ENCODE data around the gene PAPPA2.

PAPPA2 gene

DNA sequence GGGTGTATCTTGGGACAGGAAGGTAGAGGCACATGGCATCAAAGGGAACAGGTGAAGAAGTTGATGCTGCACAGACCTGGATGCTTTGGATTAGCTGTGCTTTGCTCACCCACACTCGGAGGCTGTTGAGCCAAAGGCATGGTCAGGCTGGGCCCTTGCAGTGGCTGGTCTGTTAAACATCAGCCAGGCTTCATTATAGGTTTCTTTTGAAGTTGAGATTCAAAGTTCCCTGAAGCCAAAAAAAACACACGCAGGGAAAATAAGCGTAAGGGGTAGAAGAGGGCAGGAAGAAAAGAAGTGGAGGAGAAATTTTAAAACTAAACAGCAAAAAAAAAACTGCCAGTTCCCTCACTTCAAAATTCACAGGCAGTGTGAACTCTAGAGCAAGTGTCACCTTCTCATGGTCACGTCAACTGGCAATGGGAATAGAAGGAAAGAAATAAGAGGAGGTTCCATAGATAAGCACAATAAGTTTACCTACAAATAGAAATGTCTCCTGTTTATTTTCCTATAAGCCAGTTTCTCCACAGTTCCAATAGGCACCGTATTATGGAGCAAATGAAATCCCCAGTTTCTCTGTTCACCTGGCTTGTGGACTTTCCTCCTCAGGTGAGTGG, 139.5 kb downstream of the PAPPA2 start:
- no peak for TF ChIP-seq ZNF202 (tag by site-specific recombination; IDR thresholded peaks at IDR 0.05; ENCODE audit: borderline replicate concordance)
- TF ChIP-seq ZNF768 (tag by site-specific recombination; IDR thresholded peaks at IDR 0.05): no peak
- TF ChIP-seq BCL11B (tag by site-specific recombination; IDR thresholded peaks at IDR 0.05; ENCODE audit: low read depth): no peak
- Histone ChIP-seq H3K36me3 (ENCODE audit: control insufficient read depth in 2 of 2, insufficient read depth in 1 of 2, low read length in 2 of 2) (no peaks in the 10 kb centered on the region), H3K9me3 (ENCODE audit: control insufficient read depth, insufficient read depth, low read depth, low read length) (no peaks in the 10 kb centered on the region), H3K27ac (ENCODE audit: extremely low read depth, low read depth, low read length) (no peak overlapping the region), H3K4me3 (ENCODE audit: low read depth, low read length) (no peak overlapping the region), H3K4me1 (ENCODE audit: control insufficient read depth, insufficient read depth, low read length) (no peaks in the 10 kb centered on the region)
- ChIA-PET POLR2A (no interaction called here), CTCF (no interaction called here)

DNA sequence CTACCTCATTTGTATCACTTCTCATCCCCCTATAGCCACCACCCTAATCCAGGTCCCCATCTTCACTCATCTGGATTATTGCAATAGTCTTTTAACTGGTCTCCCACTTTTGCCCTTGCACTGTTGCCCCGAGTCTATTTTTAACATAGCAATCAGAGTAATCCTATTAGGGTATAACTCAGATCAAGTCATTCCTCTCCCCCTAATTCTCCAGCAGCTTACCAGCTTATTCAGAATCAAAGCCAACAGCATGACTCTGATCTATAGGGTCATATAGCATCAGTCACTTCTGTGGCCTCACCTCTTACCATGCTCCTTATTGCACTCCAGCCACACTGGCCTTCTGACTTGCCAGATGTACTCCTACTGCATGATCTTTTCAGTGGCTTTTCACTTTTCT, 140.7 kb downstream of the PAPPA2 start:
- no peaks in the 10 kb centered on the region for H3K9me3 ChIP-seq (ENCODE audit: control insufficient read depth, insufficient read depth, low read depth, low read length)
- TF ChIP-seq ZNF292 (tag by site-specific recombination; IDR thresholded peaks at IDR 0.05; ENCODE audit: borderline replicate concordance, low read depth) (no peak), ZNF335 (tag by site-specific recombination; conservative IDR thresholded peaks at IDR 0.05) (no peak), SP7 (tag by site-specific recombination; IDR thresholded peaks at IDR 0.05) (no peak), ZIC2 (tag by site-specific recombination; IDR thresholded peaks at IDR 0.05) (no peak), ZNF223 (tag by site-specific recombination; IDR thresholded peaks at IDR 0.05) (no peak), ZNF266 (tag by site-specific recombination; IDR thresholded peaks at IDR 0.05; ENCODE audit: low read depth) (no peak), ZBTB7A (tag by site-specific recombination; IDR thresholded peaks at IDR 0.05; ENCODE audit: low read depth) (no peak), ZNF558 (tag by site-specific recombination; IDR thresholded peaks at IDR 0.05) (no peak), ZNF529 (tag by site-specific recombination; IDR thresholded peaks at IDR 0.05; ENCODE audit: insufficient replicate concordance) (no peak)
- TF ChIP-seq, protein P1, sequence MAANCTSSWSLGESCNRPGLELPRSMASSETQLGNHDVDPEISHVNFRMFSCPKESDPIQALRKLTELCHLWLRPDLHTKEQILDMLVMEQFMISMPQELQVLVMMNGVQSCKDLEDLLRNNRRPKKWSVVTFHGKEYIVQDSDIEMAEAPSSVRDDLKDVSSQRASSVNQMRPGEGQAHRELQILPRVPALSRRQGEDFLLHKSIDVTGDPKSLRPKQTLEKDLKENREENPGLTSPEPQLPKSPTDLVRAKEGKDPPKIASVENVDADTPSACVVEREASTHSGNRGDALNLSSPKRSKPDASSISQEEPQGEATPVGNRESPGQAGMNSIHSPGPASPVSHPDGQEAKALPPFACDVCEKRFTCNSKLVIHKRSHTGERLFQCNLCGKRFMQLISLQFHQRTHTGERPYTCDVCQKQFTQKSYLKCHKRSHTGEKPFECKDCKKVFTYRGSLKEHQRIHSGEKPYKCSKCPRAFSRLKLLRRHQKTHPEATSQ (tag by site-specific recombination; IDR thresholded peaks at IDR 0.05): no peak
- TF ChIP-seq, protein P2, sequence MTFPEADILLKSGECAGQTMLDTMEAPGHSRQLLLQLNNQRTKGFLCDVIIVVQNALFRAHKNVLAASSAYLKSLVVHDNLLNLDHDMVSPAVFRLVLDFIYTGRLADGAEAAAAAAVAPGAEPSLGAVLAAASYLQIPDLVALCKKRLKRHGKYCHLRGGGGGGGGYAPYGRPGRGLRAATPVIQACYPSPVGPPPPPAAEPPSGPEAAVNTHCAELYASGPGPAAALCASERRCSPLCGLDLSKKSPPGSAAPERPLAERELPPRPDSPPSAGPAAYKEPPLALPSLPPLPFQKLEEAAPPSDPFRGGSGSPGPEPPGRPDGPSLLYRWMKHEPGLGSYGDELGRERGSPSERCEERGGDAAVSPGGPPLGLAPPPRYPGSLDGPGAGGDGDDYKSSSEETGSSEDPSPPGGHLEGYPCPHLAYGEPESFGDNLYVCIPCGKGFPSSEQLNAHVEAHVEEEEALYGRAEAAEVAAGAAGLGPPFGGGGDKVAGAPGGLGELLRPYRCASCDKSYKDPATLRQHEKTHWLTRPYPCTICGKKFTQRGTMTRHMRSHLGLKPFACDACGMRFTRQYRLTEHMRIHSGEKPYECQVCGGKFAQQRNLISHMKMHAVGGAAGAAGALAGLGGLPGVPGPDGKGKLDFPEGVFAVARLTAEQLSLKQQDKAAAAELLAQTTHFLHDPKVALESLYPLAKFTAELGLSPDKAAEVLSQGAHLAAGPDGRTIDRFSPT (tag by site-specific recombination; IDR thresholded peaks at IDR 0.05): no peak
- CTCF ChIA-PET: interaction anchor here (0.6 to 1.2 kb wide), 2 partner anchors 44 to 87 kb away, joined by 3 read pairs; no protein-coding TSS in a partner anchor
- H3K4me1 ChIP-seq (ENCODE audit: control insufficient read depth, insufficient read depth, low read length): no peaks in the 10 kb centered on the region
- no peak overlapping the region for H3K4me3 ChIP-seq (ENCODE audit: low read depth, low read length)
- no peak overlapping the region for H3K27ac ChIP-seq (ENCODE audit: extremely low read depth, low read depth, low read length)
- POLR2A ChIA-PET: no interaction called here
- no peaks in the 10 kb centered on the region for H3K36me3 ChIP-seq (ENCODE audit: control insufficient read depth in 2 of 2, insufficient read depth in 1 of 2, low read length in 2 of 2)

DNA sequence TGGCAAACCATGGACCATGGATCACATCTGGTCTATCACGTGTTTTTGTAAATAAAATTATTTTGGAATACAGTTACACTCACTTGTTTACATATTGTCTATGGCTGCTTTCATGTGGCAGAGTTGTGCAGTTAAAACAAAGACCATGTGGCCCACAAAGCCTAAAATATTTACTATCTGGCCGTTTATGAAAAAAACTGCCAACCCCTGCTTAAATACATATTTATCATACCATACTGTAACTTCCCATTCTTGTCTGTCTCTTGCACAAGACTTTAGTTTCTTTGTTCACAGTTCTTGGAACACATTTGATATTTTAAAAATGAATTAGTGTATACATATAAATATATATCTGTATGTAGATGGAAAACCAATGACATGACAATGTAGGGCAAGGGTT, 141.5 kb downstream of the PAPPA2 start:
- no peak overlapping the region for H3K4me3 ChIP-seq (ENCODE audit: low read depth, low read length)
- H3K9me3 ChIP-seq (ENCODE audit: control insufficient read depth, insufficient read depth, low read depth, low read length): no peaks in the 10 kb centered on the region
- POLR2A ChIA-PET: no interaction called here
- H3K36me3 ChIP-seq (ENCODE audit: control insufficient read depth in 2 of 2, insufficient read depth in 1 of 2, low read length in 2 of 2): no peaks in the 10 kb centered on the region
- no peak overlapping the region for H3K27ac ChIP-seq (ENCODE audit: extremely low read depth, low read depth, low read length)
- CTCF ChIA-PET: interaction anchor here (0.6 kb wide), 1 partner anchor 86 kb away, joined by 3 read pairs; no protein-coding TSS in a partner anchor
- no peaks in the 10 kb centered on the region for H3K4me1 ChIP-seq (ENCODE audit: control insufficient read depth, insufficient read depth, low read length)
- TF ChIP-seq, protein P3, sequence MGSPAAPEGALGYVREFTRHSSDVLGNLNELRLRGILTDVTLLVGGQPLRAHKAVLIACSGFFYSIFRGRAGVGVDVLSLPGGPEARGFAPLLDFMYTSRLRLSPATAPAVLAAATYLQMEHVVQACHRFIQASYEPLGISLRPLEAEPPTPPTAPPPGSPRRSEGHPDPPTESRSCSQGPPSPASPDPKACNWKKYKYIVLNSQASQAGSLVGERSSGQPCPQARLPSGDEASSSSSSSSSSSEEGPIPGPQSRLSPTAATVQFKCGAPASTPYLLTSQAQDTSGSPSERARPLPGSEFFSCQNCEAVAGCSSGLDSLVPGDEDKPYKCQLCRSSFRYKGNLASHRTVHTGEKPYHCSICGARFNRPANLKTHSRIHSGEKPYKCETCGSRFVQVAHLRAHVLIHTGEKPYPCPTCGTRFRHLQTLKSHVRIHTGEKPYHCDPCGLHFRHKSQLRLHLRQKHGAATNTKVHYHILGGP (tag by site-specific recombination; IDR thresholded peaks at IDR 0.05): no peak
- TF ChIP-seq YY1 (tag by site-specific recombination; IDR thresholded peaks at IDR 0.05) (no peak), ZFP3 (tag by site-specific recombination; IDR thresholded peaks at IDR 0.05; ENCODE audit: low read depth) (no peak), GLIS1 (tag by site-specific recombination; IDR thresholded peaks at IDR 0.05) (no peak), WT1 (tag by site-specific recombination; IDR thresholded peaks at IDR 0.05) (no peak), ZNF785 (tag by site-specific recombination; IDR thresholded peaks at IDR 0.05) (no peak), ZNF791 (tag by site-specific recombination; IDR thresholded peaks at IDR 0.05) (no peak), ZBTB48 (tag by site-specific recombination; IDR thresholded peaks at IDR 0.05) (no peak), ZNF112 (tag by site-specific recombination; IDR thresholded peaks at IDR 0.05) (no peak)
- TF ChIP-seq, protein P4, sequence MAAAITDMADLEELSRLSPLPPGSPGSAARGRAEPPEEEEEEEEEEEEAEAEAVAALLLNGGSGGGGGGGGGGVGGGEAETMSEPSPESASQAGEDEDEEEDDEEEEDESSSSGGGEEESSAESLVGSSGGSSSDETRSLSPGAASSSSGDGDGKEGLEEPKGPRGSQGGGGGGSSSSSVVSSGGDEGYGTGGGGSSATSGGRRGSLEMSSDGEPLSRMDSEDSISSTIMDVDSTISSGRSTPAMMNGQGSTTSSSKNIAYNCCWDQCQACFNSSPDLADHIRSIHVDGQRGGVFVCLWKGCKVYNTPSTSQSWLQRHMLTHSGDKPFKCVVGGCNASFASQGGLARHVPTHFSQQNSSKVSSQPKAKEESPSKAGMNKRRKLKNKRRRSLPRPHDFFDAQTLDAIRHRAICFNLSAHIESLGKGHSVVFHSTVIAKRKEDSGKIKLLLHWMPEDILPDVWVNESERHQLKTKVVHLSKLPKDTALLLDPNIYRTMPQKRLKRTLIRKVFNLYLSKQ (tag by site-specific recombination; IDR thresholded peaks at IDR 0.05; ENCODE audit: borderline replicate concordance): no peak
